SK-N-SH treated with all-trans-retinoic acid at 6 μM for 48 hours (cell line): Measurements from ENCODE around the gene CDYL.

Source experiments
- PATZ1 ChIP-seq: fragments of 250-450 bp; sonication (Bioruptor Pico); IDR thresholded peaks from 2 replicates; pipeline ENCODE4 v1.8.0; 2020; ENCODE audit warnings: mild to moderate bottlenecking, moderate library complexity, borderline replicate concordance
- TCF4 ChIP-seq: fragments of 250-450 bp; sonication (Bioruptor Pico); IDR thresholded peaks from 2 replicates; pipeline ENCODE4 v1.8.0; 2021; ENCODE audit warnings: mild to moderate bottlenecking, moderate library complexity, borderline replicate concordance
- TSHZ2 ChIP-seq: fragments of 250-450 bp; sonication (Bioruptor Pico); IDR thresholded peaks from 2 replicates; pipeline ENCODE4 v1.5.0; 2020; ENCODE audit warnings: mild to moderate bottlenecking, moderate library complexity

DNA sequence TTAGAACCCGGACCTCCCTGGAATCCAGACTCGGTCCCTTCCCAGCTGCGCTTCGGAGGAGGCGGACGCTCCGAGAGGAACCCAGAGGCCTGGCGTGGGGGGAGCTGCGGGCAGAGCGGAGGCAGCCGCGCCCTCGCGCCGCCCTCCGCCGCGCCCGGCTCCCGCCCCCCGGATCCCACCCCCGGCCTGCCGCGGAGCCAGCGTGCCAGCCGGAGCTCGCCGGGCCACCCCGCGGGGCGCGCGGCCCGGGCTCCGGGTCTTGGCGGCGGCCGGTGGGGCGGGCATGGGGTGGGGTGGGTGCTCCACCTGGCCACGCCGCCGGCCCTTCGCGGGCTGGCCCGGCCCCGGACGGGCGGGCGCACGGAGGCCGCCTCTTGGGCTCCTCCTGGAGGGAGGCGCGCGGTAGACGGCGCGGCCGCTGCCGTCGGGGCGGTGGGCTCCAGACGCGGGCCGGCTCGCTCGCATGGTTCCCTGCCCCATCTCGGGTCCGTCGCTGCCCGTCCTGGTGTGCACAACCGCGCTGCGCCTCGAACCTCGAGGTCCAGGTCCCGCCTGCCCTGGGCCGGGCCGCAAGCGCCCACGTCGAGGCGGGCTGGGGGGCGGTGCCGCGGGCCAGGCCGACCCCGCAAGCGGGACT lies 592 bp upstream of the CDYL start:
- TF ChIP-seq TSHZ2 (CRISPR knock-in tag) (no peak), PATZ1 (CRISPR knock-in tag) (no peak), TCF4 (no peak)
